Activated T-helper 2 cell treated with anti-CD3 and anti-CD28 coated beads, Interferon-gamma antibody, Interleukin-2, Interleukin-4, amounts not matched to agents 10 μg/mL and 5 μg/mL and 100 μg/mL, durations not matched to agents 14 hours and 24 hours and 36 hours (primary cell): ENCODE data around the gene HSPB7. TPM values are rescaled to one million over a fixed set of nuclear protein-coding genes. Genes with fewer than 3 reads are reported as not detected.
"Not testable (repeated sequence)": the region's sequence is repeated elsewhere in the genome, so short reads cannot be mapped to it uniquely, and the experiment has no call there.

Experiments
- DNase-seq: peaks from one replicate; pipeline ENCODE4 v3.0.0; 2021; ENCODE audit warnings: low spot score
- H3K27ac Mint-ChIP-seq: one replicate; pipeline ENCODE4 v1.8.0; 2021; ENCODE audit warnings: mixed read lengths
- H3K27me3 Mint-ChIP-seq: one replicate; pipeline ENCODE4 v1.8.0; 2021; ENCODE audit warnings: low read depth, mixed read lengths
- H3K36me3 Mint-ChIP-seq: one replicate; pipeline ENCODE4 v1.8.0; 2021; ENCODE audit warnings: low read depth, mixed read lengths
- H3K4me1 Mint-ChIP-seq: one replicate; pipeline ENCODE4 v1.8.0; 2021; ENCODE audit warnings: low read depth, mixed read lengths
- H3K4me3 Mint-ChIP-seq: one replicate; pipeline ENCODE4 v1.8.0; 2021; ENCODE audit warnings: low read depth, mild to moderate bottlenecking, moderate library complexity, mixed read lengths
- H3K9me3 Mint-ChIP-seq: one replicate; pipeline ENCODE4 v1.8.0; 2021; ENCODE audit warnings: mixed read lengths
- intact Hi-C: fragments of 100-400 bp; cut with micrococcal nuclease; formaldehyde crosslinking; loops from one replicate; pipeline ENCODE4 v1.15.1; 2023
- total RNA-seq: library from RNA; stranded (reverse); gene quantifications from 2 replicates; pipeline ENCODE4 v1.2.3, GENCODE V29; 2022

Gene HSPB7
- total RNA-seq, 1 donor from 2014 or later: not detected

GRCh38 chr1:16043950-16044349 lies 26.1 kb upstream of the HSPB7 start:
- no peaks in the 10 kb centered on the region for H3K4me1 Mint-ChIP-seq

GRCh38 chr1:16043521-16043920 lies 25.7 kb upstream of the HSPB7 start, which contains the start of gene CLCNKB:
TSS of gene CLCNKB (plus strand) at chr1:16043782. CDS start at chr1:16044493, 711 bp downstream.
- H3K4me1 Mint-ChIP-seq: no peaks in the 10 kb centered on the region
- H3K36me3 Mint-ChIP-seq: no peaks in the 10 kb centered on the region
- no peak for DNase-seq
- intact Hi-C loops: no loop called here
- H3K27ac Mint-ChIP-seq: no peak within 1 kb of the TSS
- H3K27me3 Mint-ChIP-seq: peaks cover 3% of the 10 kb centered on the region
- H3K4me3 Mint-ChIP-seq: no peak within 1 kb of the TSS
- no peaks in the 10 kb centered on the region for H3K9me3 Mint-ChIP-seq

More at GRCh38 chr1:16043950-16044349, 26.1 kb upstream of the HSPB7 start:
- Mint-ChIP-seq H3K27me3 (peaks cover 3% of the 10 kb centered on the region), H3K36me3 (no peaks in the 10 kb centered on the region), H3K9me3 (no peaks in the 10 kb centered on the region), H3K4me3 (no peak overlapping the region), H3K27ac (no peak overlapping the region)
- intact Hi-C loops: no loop called here
- no peak for DNase-seq

- H3K4me3 Mint-ChIP-seq, H3K36me3 Mint-ChIP-seq, intact Hi-C loops, H3K4me1 Mint-ChIP-seq, DNase-seq, H3K27ac Mint-ChIP-seq, H3K9me3 Mint-ChIP-seq, H3K27me3 Mint-ChIP-seq: not testable (repeated sequence)
These were observed 24.8 kb upstream of the HSPB7 start for GRCh38 chr1:16042654-16043053.

DNA sequence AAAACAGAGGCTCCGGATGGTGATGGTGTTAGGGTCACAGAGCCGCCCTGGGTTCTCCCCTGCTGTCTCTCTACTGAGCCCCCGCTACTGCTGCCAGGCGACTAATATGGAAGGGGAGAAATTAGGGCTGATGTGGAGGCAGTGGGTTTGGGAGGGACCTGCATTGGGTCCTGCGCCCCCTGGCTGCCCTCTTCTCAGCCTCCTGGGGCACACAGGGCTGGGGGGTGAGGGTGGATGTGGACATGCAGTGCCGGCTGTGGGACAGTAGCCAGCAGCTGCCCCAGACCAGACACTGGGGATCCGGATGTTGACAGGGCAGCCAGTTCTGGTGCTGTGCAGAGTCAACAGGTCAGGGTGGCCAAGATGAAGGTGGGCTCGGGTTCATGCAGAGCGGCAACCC lies 24.3 kb upstream of the HSPB7 start:
- no peaks in the 10 kb centered on the region for H3K36me3 Mint-ChIP-seq

DNA sequence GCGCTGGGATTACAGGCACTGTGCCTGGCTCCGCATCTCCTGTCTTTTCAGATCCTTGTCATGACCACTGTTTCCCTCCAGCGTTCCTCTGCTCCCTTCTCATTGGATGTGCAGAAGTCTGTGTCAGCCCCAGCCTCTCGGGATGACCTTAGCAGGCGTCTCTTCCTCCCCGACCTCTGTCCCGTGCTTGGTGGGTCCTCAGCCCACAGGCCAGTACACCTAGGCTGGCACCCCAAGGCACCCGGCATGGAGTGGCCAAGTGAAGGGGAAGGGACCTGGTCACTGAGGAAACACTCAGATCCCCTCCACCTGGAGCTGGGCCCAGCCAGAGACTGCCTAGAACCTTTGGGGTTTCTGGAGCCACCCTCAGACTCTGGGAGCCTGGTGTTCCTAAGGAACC lies 23.4 kb upstream of the HSPB7 start:
- no peaks in the 10 kb centered on the region for H3K36me3 Mint-ChIP-seq
- intact Hi-C loops: no loop called here
- no peaks in the 10 kb centered on the region for H3K9me3 Mint-ChIP-seq
- no peak for DNase-seq
- no peak overlapping the region for H3K27ac Mint-ChIP-seq
- no peaks in the 10 kb centered on the region for H3K4me1 Mint-ChIP-seq
- no peaks in the 10 kb centered on the region for H3K27me3 Mint-ChIP-seq
- H3K4me3 Mint-ChIP-seq: no peak overlapping the region

More for the DNA sequence above, 24.3 kb upstream of the HSPB7 start:
- H3K4me3 Mint-ChIP-seq: no peak overlapping the region
- DNase-seq: no peak
- intact Hi-C loops: no loop called here
- H3K9me3 Mint-ChIP-seq: no peaks in the 10 kb centered on the region
- no peaks in the 10 kb centered on the region for H3K27me3 Mint-ChIP-seq
- no peak overlapping the region for H3K27ac Mint-ChIP-seq
- no peaks in the 10 kb centered on the region for H3K4me1 Mint-ChIP-seq

DNA sequence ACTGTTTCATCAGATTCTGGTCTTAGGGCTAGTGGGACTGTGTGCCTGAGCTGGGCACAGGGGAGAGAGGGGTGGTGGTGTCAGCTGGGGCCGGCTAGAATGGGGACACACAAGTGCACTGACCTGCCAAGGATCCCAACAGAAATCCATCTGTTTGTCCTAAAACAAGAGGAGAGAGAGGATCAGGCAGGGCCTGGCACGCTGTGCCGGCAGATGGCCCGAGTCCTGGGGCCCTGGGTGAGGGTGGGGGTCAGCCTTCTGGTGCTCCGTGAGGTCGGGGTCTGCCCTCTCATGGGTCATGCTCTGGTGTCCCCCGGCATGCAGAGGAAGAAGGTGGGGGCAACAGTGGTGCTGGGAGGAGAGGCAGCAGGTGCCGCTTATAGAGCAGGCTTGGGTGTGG lies 22.0 kb upstream of the HSPB7 start:
- H3K4me3 Mint-ChIP-seq, DNase-seq, H3K27ac Mint-ChIP-seq, H3K9me3 Mint-ChIP-seq, H3K4me1 Mint-ChIP-seq, H3K27me3 Mint-ChIP-seq, H3K36me3 Mint-ChIP-seq, intact Hi-C loops: not testable (repeated sequence)

DNA sequence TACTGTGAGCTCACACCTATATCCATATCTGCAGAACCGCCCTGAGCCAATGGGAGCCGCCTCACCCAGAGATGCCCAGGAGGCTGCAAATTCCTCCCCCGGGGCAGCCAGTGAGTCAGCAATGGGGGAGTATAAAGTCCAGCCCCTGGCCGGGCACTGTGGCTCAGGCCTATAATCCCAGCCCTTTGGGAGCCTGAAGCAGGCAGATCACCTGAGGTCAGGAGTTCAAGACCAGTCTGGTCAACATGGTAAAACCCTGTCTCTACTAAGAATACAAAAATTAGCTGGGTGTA lies 20.7 kb upstream of the HSPB7 start:
- intact Hi-C loops: no loop called here
- H3K4me3 Mint-ChIP-seq: no peak overlapping the region

GRCh38 chr1:16036461-16036860 lies 18.6 kb upstream of the HSPB7 start:
- H3K9me3 Mint-ChIP-seq, H3K36me3 Mint-ChIP-seq, H3K4me1 Mint-ChIP-seq, DNase-seq, H3K4me3 Mint-ChIP-seq, intact Hi-C loops, H3K27ac Mint-ChIP-seq, H3K27me3 Mint-ChIP-seq: not testable (repeated sequence)

More for the DNA sequence above, 20.7 kb upstream of the HSPB7 start:
- Mint-ChIP-seq H3K9me3 (no peaks in the 10 kb centered on the region), H3K27me3 (no peaks in the 10 kb centered on the region), H3K36me3 (no peaks in the 10 kb centered on the region), H3K4me1 (no peaks in the 10 kb centered on the region), H3K27ac (no peak overlapping the region)
- DNase-seq: no peak

- H3K4me1 Mint-ChIP-seq, H3K27ac Mint-ChIP-seq, H3K36me3 Mint-ChIP-seq, H3K9me3 Mint-ChIP-seq, H3K4me3 Mint-ChIP-seq, H3K27me3 Mint-ChIP-seq, DNase-seq: not testable (repeated sequence)
- intact Hi-C loops: loop anchor here (2.0 kb wide), 2 partner anchors 24 kb away; no protein-coding TSS in a partner anchor
These were observed 15.3 kb upstream of the HSPB7 start for GRCh38 chr1:16033103-16033632.

DNA sequence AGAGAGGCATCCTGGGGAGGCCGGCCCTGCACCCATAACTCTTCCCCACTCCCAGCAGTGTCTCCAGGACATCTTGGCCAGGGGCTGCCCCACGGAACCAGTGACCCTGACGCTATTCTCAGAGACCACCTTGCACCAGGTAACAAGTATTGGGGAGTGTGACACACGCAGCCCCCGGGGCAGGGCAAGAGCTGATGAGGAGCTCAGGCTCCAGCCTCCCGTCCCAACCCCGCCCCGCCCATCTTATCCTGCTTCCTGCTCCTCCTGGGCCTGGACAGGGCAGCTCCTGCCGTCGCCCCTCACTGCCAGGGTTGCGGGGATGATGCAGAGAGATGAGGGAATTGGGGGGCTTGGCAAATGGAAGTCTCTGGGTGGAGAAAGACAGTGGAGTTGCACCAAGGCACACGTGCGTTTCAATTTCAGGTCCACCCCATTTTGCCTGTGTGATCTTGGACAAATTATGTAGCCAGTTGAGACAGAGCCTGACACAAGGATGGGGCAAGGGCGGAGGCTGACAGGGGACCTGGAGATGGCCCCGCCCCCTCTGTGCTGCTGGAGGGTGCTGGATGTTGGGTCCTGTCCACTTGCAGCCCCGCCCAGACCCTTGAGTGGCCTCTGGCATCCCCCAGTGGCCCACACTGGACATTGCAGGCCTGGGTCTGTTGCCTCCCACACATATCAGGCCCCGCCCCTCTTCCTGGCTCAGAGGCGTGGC lies 14.7 kb upstream of the HSPB7 start:
- peak; percentile 35 for DNase-seq

GRCh38 chr1:16031551-16031950 lies 13.7 kb upstream of the HSPB7 start:
- H3K36me3 Mint-ChIP-seq: no peaks in the 10 kb centered on the region
- DNase-seq: no peak
- H3K27me3 Mint-ChIP-seq: peaks cover 7% of the 10 kb centered on the region
- H3K4me1 Mint-ChIP-seq: no peaks in the 10 kb centered on the region
- no peaks in the 10 kb centered on the region for H3K9me3 Mint-ChIP-seq
- no peak overlapping the region for H3K27ac Mint-ChIP-seq
- no peak overlapping the region for H3K4me3 Mint-ChIP-seq
- intact Hi-C loops: no loop called here

More for the DNA sequence above, 14.7 kb upstream of the HSPB7 start:
- H3K36me3 Mint-ChIP-seq: no peaks in the 10 kb centered on the region
- no peak overlapping the region for H3K4me3 Mint-ChIP-seq
- H3K27ac Mint-ChIP-seq: no peak overlapping the region
- no peaks in the 10 kb centered on the region for H3K9me3 Mint-ChIP-seq
- no peaks in the 10 kb centered on the region for H3K4me1 Mint-ChIP-seq
- intact Hi-C loops: loop anchor here (2.0 kb wide), 2 partner anchors 24 kb away; no protein-coding TSS in a partner anchor
- H3K27me3 Mint-ChIP-seq: peaks cover 7% of the 10 kb centered on the region

DNA sequence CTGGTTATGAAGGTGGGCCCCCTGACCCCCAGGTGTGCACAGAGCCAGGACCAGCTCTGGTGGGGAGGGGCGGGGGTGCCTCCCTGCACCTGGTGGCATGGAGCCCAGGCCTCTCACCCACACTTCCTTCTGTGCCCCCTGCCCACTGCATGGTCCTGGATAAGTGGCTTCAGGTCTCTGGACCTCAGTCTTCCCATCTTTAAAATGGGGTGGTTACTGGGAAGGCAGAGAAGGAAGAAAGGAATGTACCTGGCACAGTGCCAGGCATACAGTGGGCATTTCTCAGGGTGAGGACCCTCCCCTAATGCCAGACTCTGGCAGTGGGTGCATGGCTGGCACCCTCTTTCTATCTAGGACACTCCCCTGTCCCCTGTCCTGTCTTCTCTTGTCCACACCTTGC lies 11.4 kb upstream of the HSPB7 start:
- intact Hi-C loops: no loop called here
- Mint-ChIP-seq H3K4me3 (no peak overlapping the region), H3K27me3 (peaks cover 7% of the 10 kb centered on the region), H3K9me3 (no peaks in the 10 kb centered on the region), H3K27ac (no peak overlapping the region), H3K4me1 (no peaks in the 10 kb centered on the region), H3K36me3 (no peaks in the 10 kb centered on the region)
- no peak for DNase-seq

GRCh38 chr1:16029003-16029268 lies 11.1 kb upstream of the HSPB7 start:
- H3K4me1 Mint-ChIP-seq, DNase-seq, H3K4me3 Mint-ChIP-seq, H3K27ac Mint-ChIP-seq, intact Hi-C loops, H3K36me3 Mint-ChIP-seq, H3K27me3 Mint-ChIP-seq, H3K9me3 Mint-ChIP-seq: not testable (repeated sequence)
